NCI-H345 treated with DMSO at 0.1 percent for 48 hours (cell line): Measurements from ENCODE around the gene ARVCF.

Source experiments
- DNase-seq: peaks from one replicate; lab custom pipeline; 2025; ENCODE audit not compliant: unreplicated experiment; lab: John Stamatoyannopoulos, UW

The ARVCF gene

DNA sequence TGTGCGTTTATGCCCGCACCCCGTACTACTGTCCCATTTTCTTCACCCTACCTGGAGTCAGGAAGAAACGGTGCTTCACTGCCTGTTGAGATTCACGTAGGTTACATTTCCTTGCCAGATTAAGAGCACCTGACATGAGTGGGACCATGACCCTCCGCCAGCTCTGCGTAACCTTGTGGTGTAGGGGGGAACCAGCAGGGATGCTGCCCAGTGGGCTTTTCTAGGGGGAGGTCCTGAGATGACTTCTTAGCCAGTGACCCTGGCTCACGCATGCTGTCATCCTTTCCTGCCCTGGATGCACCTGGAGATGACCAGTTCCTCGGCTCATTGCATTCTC lies 967 bp upstream of the ARVCF start:
- DNase-seq: no peak

DNA sequence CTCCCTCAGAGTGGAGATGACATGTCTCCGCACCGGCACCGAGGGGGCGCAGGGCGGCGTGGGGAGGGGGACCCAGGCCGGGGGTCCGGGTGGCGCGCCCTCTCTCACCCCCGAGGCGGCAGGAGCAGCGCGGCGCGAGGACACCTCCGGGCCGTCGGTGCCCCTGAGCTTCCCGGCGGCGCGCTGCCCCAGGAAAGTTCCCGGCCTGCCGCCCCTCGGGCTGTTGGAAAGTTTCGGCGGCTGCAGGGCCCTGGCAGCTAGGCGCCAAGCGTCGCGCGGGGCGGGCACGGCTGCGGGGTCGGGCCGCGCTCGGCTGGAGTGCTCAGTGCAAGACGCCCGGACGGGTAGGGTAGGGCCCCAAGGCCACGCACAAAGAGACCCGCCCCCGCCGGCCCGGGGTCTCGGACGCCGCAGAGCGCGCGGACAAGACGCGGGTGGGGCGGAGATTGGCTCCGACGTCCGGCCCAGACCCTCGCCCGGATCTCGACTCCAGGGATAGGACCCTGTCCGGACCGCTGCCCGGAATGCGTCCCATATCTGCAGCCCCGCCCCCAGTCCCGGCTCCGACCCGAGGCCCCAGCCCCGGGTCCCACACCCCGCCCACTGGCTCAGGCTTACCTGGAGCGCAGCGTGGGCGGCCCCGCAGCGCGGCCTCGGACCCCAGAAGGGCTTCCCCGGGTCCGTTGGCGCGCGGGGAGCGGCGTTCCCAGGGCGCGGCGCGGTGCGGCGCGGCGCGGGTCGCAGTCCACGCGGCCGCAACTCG lies 471 bp downstream of the ARVCF start:
- no peak for DNase-seq

DNA sequence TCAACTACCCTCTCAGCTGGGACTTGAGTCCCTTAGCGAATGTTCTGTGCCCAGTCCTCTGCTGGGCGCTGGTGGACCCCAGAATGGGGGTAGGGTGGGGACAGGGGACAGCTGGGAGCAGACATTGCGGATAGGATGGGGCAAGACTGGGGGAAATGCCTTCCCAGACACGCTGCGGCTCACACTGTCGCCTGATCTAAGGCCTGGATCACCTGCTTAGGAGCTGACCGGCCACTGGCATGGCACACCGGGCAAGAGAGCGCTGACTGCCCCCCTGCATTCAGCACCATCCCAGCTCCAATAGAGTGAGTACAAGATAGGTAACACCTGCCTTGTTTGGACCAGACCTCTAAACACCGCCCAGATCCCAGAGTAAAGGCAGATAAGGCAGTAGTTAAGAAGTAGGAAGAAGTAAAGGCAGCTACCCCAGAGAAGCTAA lies 1.4 kb downstream of the ARVCF start:
- DNase-seq: no peak

DNA sequence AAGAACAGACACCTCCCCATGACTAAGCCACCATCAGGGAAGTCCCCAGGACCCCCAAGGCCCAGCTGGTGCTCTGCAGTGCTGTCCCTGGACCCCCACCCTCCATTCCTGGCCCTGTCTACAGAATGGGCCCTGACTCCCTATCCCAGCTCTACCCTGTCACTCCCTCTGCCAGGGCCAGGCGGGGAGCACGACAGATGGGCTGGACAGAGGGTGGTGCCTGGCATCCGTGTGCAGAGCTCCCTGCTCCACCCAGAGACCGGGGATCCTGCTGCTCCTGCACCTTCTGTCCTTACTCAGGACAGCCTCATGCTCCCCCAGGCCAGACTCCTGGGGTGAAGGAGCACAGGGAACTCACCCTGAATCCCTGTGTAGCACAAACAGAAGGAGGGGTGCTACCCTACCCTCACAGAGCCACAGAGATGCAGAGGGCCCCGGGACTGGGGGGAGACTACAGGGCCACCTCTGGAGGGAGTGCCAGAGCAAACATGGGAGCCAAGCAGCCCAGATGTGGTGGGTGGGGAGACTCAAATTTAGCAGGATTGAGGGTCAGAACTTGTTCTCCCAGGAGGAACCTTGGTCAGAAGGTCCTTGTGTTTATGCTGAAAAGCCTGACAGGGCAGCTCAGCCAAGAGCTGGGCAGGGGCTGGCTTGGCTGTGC lies 2.0 kb downstream of the ARVCF start:
- DNase-seq: no peak

DNA sequence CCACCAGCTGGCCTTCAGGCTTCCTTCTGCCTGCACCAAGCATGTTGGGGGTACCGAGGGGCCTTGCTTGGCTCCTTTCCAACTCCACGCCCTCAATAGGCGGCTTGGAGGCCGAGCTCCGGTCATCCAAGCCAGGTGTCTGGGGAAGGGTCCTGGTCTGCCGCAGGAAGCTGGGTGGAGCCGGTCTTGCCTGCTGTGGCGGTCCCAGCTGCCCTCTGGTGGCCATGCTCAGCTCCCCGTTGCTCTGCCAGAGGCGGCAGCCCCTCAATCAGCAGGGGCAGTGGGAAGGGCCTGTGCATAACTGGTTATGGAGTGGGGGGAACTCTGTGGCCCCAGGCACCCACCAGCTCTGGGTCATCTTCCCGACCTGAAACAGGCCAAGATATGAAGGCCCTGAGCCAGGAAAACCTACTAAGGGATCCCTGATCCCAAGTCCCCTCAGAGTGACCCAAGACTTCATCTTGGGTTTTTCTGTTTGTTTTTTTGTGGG lies 3.2 kb downstream of the ARVCF start:
- no peak for DNase-seq

DNA sequence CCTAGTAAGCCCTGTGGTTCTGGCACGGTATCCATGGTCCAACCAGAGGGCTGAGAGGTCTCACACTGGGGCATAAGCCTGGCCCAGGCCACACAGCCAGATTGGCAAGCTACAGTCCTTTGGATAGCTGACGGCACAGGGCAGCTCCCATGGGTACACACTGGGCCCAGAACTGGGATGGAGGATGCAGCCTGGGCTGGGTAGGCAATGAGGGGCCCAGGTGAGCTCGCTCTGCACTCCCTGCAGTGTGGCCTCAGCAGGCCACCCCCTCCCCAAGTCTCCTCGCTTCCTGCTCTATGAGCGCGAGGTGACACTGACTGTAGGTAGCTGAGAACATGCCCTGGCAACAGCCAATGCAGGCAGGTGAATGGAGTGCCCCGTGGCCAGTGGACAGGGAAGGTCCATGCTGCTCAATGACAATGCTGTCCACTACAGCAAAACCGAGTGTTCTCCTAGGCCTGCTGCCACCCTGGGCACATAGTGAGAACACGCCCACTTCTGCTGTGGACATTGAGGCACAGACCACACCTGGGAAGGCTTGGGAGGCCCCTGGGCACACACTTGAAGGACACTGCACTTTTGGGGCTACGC lies 3.8 kb downstream of the ARVCF start:
- no peak for DNase-seq

DNA sequence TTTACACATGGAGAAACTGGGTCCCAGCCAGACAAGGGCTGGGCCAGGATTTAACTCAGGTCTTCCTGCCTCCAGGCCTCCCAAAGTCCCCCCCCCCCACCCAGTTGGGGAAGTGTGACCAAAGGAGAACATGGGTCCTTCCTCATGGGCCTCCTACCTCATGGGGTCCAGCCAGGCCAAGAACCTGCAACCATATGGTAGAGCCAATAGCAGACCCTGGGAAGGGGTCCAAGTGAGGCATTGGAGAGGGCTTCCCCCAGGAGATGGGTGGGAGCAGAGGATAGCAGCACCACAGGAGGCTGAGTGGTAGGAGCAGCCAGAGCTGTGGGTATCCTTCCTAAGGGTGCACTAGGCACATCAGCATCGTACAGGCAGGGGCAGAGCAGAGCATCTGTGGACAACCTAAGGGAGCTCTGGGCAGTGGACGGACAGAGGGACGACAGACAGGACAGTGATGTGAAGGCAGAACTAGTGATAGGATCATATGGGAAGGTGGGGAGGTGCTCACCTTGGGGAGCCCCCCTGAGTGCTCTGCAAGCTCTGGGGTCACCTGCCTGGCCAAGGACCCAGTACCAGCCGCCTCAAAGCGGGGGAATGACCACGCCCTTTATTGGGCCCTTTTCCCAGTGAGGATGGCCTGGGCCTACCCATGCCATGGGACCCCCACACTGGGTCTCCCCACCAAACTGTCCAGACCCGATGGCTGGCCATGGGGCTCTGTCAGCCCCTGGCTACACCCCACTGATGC lies 4.5 kb downstream of the ARVCF start:
- DNase-seq: no peak

DNA sequence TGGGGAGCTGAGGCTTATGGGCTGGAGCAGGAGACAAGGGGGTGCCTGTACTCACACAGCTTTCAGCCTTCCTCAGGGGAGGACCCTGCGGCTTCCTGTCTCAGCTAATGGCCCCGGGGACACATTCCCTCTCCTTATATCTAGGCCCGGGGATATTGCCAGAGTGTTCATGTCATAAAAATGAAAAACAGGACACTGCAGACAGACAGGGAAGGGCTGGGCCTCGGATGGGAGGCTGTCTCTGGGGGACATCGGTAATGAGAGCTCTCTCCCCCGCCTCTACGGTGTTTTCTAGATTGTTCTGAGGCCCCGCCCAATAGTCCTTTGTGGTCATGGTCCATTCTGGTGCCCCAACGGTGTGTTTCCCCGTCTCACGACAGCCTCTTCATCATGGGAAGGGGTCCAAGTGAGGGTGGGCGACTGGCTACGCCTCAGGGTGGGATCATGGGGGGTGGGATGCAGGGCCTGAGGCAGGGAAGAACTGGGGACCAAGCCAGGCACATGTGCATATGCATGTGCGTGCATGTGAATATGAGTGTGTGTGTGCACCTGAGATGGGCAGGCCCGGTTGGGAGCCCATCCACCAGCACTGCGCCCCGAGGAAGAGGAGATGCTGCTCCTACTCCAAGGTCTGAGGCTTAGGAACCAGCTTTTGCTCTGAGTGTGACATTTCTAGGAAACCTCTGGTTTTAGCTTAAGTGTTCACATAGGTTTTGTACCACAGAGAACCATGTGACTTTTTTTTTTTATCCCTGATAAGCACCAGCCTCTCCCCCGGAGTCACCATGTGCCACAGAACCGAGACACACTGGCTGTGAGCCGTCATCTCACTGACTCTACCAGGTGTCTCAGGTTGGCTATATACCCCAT lies 5.3 kb downstream of the ARVCF start:
- DNase-seq: no peak

DNA sequence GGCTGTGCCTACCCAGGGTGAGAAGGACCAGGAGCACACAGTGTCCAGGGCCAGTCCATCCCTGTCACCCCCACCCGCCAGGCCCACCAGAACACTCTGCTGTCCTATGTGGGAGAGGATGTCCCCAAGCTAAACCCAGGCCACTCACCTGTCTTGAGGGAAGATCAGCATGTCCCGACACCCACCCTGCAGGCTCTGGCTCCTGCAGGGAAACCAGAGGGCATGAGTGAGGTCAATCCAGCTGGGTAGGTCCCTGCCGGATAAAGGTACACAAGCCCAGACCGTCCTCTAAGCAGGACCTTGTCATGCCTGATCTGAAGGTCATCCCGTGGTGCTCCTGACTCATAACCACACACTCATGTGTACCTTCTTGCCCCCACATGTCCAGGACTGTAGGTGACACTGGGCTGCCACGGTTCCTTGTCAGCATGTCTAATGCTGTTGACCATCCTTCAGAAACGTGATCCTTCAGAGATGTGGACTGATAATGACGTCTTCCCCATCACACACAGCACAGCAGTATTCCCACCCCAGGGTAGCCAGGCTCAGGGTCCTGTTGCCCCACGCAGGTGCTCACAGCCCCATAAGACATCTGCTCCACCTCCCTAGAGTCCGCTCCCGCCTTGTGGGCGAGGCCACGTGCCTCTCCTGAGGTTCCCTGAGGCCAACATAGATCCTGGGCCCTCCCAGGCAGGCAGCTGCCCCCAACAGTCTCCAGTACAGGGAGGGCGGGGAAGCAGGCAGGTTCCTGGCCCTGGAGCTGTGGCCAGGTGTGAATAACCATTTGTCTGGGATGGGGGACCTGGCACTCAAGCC lies 6.1 kb downstream of the ARVCF start:
- DNase-seq: no peak

DNA sequence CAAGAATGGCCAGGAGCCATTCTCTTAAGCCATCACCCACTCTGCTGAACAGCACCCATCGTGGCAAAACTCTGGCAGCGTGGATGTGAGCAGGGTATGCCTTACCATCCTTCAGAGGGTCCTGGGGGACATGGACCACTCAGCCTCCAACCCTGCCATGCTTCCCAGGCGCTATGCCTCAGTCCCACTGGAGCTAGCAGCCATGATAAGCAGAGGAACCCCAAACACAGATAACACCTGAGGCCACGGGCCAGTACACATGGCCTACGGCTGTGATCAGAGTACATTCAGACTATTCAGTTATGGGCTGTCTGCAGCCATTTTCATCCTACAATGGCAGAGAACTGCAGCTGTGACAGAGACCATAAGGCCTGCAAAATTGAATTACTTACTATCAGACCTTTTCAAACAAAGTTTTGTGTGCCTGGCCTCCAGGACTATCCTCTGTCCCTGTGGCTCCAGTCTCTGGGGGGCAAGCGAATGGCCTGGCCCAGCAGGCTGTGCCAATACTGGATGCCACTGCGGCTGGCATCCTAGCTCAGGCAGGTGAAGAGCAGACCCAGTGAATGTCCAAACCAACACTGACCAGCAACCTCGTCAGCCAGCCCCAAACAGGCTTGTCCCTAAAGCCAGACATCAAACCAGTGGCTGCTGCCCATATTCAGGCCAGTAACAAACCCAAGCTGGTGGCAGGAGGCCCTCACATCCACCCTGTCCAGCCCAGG lies 6.9 kb downstream of the ARVCF start:
- no peak for DNase-seq

DNA sequence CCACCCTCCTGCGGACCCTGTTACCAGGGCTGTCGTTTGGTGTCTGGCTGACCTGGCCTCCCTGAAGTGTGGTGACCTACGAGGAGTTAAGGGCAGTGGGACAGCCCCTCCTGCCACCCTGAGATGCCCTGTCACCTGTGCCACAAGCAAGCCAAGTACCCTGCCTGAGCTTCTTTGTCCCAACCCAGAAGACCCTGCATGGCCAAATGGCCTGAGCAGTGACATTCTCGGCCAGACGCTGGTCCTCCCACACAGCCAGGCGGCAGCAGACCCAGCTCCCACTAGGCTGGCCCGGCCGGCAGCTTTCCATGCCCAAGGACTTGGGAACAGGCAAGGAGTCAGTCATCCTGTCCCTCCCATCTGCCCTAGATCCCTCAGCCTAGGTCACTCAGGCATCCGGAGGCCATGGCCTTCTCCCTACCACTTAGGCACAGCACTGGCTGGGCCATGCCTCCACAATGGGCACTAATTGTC lies 7.6 kb downstream of the ARVCF start:
- DNase-seq: no peak

DNA sequence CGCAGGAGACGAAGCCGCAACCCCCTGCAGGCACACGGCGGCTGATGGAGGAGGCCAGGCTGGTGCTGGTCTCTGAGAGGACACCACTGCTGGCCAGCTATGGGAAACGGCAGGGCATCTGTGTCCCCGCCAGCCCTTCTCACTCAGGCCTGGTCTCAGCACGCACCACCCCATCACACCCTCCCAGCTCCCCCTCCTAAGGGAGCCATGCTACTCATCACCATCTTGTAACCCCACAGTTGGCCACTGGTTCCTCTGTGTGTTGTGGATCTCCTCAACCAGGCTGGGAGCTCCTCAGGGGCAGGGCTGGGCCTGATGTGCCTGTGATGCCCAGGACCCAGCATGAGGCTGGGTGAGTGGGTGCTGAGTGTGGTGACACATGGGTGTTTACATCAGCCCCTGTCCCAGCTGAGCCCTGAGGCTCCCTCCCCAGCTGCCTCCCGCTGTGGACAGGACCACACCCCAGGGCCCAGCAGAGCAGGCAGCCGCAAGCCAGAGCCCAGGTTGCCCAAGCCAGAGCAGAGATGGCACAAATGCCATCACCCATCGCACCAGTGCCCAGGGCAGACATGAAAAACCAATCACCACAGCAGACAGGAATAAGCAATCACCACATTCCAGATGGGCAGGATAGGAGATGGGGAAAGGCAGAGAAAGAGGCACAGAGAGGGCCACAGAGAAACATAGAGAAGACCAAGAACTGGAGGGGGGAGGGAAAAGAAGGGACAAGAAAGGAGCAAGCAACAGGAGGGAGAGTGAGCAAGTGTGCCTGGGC lies 8.2 kb downstream of the ARVCF start:
- no peak for DNase-seq

DNA sequence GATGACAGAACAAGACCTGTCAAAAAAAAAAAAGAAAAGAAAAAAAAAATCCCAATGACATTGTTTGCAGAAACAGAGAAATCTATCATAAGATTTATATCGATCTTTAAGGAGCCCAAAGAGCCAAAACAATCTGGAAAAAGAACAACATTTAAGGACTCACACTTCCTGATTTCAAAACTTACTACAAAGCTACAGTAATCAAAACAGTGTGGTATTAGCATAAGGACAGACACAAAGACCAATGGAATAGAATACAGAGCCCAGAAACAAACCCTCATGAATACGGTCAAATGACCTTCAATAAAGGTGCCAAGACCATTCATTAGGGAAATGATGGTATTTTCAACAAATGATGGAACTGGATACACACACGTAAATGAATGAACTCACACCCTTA lies 12.2 kb downstream of the ARVCF start:
- DNase-seq: no peak

DNA sequence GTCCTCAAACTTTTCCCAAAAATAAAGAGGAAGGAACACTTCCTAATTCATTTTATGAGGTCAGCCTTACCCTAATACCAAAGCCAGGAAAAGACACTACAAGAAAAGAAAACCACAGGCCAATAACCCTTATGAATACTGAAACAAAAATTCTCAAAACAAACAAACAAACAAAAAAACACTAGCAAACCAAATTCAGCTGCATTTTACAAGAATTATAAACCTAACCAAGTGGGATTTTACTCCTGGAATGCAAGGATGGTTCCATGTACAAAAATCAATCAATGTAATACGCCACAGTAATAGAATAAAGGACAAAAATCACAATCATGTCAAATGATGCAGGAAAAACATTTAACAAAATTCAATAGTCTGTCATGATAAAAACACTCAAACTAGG lies 13.3 kb downstream of the ARVCF start:
- DNase-seq: no peak

DNA sequence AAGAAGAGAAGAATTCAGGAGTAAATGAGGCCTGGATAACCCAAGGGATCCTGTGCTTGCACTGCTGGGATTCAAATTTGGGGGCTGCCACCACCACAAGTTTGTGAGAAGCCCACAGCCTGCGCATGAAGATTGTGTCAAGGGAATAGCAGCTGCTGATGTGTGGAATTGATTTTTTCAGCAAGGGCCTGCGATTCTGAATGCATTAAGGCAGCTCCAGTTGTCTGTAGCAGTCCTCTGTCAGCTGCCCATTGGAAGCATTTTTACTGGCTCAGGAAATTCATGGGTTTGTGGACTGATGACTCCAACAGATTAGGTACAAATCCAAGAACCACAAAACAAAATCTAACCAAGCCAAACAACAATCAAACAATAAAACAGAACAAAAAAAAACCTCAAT lies 14.0 kb downstream of the ARVCF start:
- DNase-seq: no peak

DNA sequence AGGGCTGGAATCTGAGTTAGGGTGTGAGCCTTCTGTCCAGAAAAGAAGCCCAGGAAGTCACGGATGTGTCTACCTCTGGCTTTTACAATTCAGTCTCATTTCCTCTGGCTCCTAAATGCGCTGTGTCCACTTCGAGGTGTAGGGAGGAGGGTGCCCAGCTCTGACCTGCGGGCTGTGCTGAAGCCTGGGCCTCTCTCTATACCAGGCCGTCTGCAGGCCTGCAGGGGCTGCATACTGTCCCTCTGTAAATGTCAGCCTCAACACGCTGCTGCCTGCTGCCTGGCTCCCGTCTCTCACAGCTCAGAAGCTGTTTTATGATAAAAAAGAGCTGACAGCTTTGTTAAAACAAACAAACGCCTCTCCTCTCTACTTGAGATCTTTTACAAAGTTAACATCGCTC lies 14.5 kb downstream of the ARVCF start:
- DNase-seq: no peak

DNA sequence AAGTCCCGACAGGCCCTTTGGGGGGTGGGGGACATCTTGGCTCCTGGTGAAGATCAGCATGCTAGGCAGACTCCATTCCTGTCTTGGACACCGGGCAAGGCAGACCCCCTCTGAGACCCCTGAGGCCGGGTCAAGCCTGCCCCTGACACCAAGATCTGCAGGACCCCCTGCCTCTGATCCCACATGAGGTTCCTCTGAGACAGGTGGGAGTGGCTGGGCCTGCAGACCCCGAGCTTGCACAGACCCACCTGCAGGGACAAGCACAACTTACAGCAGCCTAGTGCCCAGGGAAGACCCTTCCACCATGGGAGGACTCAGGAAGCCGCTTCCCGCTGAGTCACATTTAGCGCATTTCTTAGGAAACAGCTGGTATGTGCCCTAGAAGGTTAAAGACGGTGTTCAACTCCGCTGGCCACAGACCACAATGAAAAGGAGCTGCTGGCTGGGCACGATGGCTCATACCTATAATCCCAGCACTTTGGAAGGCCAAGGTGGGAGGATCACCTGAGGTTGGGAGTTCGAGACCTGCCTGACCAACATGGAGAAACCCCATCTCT lies 15.5 kb downstream of the ARVCF start:
- no peak for DNase-seq
